Medulla oblongata (tissue), 1 donor: ENCODE results near the gene FOXP4.

Experiments
- DNase-seq: peaks from one replicate; pipeline ENCODE4 v3.0.0-alpha.2; 2015; ENCODE audit errors: extremely low spot score

FOXP4 gene, protein sequence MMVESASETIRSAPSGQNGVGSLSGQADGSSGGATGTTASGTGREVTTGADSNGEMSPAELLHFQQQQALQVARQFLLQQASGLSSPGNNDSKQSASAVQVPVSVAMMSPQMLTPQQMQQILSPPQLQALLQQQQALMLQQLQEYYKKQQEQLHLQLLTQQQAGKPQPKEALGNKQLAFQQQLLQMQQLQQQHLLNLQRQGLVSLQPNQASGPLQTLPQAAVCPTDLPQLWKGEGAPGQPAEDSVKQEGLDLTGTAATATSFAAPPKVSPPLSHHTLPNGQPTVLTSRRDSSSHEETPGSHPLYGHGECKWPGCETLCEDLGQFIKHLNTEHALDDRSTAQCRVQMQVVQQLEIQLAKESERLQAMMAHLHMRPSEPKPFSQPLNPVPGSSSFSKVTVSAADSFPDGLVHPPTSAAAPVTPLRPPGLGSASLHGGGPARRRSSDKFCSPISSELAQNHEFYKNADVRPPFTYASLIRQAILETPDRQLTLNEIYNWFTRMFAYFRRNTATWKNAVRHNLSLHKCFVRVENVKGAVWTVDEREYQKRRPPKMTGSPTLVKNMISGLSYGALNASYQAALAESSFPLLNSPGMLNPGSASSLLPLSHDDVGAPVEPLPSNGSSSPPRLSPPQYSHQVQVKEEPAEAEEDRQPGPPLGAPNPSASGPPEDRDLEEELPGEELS

DNA sequence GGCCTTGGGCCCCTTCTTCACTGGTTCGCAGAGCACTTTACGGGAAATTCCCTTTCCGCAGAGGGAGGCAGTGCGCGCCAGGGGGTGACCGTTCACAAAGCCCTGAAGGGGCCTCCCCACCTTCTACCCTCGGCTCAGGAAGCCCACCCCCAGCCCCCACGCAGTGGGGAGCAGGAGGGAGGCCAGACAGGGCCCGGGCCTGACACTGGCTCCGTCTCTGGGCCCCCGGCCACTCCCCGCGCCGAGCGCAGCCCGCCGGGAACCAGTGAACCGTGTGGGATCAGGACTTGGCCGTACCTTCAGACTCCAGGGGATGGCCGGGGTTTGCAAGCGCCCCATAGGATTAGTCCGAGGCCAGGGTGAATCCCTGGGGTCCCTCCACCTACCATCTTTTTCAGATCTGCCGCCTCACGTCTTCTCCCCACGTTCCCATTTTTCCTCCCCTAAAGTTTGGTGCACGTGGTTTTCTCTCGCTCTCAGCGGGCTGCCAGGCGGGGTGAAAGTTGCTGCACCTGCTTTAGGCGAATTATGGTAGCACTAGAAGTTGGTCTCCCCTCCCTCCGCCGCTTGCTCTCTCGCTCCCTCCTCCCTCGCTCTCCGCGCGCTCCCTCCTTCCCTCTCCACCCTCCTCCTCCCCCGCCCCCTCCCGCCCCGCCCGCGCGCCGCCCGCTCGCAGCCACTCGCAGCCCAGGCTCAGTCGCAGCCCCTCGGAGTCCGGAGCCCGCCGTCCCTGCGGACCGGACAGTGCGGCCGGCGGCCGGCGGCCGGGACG lies at the start of gene FOXP4:
FOXP4 (plus strand) TSS at position 679 of the 772 bp plus-strand sequence. CDS start 19,380 bp downstream, outside the sequence.
- peak; percentile 95 for DNase-seq

- no peak for DNase-seq
Observed at GRCh38 chr6:41497573-41497972, 48.6 kb upstream of the FOXP4 start.

GRCh38 chr6:41497994-41498393 lies 48.2 kb upstream of the FOXP4 start:
- DNase-seq, result no peak

GRCh38 chr6:41498968-41499599 lies 47.1 kb upstream of the FOXP4 start:
- no peak for DNase-seq

DNA sequence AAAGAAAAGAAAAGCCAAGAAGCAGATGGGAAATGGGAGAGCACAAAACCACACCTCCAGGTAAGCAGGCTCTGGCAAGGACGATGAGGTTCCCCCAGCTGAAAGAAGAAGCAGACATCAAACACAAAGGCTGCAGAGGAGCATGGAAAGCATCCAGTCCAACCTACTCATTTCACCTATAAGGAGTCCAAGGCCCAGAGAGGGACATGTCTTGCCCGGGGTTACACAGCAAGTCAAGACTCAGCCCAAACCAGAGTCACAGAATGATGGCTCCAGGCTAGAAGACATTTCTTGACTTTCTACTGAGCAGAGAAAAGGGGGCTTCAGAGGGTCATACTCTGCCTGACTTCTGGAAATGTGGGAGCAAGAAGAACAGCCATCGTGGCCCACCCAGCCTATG lies 45.6 kb upstream of the FOXP4 start:
- no peak for DNase-seq

DNA sequence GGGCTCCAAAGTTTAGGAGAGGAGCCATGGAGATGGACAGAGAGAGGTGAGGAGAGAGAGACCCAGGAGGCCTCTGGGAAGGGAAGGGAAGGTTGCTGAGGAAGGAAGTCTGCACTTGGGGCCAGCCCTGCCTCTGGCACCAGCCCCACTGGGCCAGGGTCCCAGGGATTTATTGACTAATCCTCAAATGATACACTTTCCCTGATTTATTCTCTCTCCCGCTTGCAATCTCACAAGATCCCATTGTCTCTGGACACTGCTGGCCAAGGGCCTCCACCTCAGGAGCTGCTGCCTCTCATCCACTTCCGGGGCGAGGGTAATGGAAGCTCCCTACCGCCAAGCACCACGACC lies 43.6 kb upstream of the FOXP4 start:
- DNase-seq, result no peak

- DNase-seq, result no peak
Observed at GRCh38 chr6:41502917-41503671, 43.1 kb upstream of the FOXP4 start.

DNA sequence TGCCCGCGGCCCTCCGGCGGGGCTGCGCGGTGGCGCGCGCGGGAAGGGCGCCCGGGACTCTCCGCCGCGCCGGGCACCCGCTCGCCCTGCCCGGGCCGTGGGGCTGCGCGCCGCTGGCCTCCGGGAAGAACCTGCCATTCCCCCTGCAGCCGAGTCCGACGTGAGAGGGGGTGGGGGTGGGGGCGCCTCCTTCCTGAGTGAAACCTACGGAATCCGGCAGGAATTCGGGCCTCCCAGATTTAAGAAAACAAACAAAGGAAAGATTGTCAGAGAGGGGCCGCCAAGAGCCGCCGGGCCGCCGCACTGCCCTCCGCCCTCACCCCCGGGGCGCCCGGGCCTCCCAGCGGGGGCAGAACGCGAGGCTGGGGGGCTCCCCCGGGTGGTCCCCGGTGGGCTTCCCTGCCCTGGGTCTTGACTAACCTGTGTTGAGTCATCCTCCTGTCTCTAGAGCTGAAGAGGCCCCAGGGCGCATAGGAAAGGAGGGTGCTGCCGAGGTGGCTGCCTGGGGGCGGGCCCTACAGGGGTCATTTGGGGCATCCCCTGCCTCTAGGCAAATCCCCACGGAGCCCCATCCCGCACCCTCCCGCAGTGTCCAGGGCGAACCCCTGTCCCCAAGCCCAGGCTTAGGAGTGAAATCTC lies 42.2 kb upstream of the FOXP4 start:
- peak; percentile 22 for DNase-seq

DNA sequence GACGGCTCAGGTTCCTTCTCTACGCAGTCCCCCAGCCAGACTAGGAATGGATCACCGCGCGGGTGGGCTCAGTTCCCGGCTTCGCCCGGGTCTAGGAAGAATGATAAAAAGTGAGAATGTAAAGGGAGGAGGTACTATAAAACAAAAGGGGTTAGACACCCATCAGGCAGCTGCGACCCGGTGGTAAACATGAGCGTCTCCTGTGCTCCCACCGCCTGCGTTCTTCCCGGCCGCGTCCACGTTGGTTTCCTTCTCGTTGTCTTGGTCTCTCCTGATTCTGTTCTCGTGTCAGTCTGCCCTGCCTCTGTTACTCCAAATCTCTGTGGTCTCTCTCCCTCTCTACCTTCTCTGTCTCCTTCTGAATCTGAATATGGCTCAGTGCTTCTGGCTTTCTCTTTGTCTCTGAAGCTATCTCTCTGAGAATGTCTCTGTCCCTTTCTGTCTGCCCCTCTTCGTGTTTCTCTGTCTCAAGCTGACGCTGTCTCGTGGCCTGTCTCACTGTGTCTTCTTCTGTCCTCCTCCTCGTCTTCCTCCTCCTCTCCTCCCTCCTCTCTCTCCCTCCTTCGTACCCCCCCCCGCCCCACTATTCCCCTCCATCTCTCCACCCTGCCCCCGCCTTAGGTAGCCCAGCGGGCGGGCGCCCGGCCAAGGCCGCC lies 41.6 kb upstream of the FOXP4 start:
- DNase-seq, result no peak

DNA sequence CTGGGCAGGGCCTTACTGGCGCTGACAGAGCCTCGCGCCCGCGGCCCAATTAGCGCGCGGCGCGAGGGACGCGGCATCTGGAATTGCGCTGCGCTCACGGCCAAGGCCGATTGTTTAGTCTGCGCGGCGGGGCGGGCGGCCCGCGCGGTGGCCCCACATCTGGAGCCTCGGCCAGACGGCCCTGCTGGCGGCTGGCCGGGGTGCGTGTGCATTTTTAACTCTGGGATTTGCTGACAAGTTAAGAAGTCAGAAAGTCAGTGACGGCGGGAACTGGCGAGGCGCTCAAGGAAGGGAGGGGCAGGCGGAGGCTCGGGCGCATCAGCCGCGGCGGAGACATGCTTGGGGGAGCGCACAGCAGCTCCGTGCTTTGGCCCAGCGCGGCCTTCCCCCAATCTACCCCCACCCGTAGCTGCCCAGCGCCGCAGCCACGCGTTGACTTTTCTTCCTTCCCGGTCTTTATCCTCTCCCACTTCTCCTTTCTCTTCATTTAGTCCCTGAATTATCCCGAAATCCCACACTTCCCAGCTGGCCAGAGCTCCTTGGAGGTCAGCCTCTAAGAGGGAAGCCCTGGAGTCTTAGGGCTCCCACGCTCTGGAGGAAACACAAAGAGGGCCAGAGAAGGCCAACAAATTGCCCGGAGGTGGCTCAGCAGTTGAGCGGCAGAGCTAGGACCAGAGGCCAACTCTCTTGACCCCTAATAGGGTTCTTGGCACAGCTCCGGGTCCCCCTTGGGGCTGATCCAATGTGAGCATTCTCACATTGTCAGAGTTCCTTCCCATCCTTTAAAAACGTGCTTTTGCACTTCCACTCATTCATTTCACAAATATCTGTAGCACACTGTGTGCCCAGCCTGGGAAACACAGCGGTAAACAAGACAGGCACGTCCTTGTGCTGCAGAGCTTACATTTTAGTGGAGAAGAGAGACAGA lies 40.8 kb upstream of the FOXP4 start:
- DNase-seq, result peak; percentile 27

GRCh38 chr6:41508479-41508878 lies 37.7 kb upstream of the FOXP4 start:
- no peak for DNase-seq

DNA sequence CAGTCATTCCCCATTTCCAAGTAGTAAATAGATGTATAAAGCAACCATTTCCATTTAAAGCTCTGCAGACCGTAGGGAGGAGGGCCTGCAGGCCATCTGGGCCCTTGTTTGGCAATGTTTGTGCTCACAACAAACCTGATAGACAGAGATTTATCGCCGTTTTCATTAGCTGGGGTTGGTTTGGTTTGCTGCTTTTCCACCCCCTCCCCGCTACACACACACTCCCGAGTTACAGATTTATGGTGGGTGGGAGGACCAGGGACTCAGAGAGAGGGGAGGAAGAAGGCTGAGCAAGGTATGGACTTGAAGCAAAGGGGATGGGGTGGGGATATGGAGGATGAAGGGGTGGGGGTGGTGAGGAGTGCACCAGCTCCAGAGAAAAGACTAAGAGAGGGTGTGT lies 36.6 kb upstream of the FOXP4 start:
- no peak for DNase-seq

DNA sequence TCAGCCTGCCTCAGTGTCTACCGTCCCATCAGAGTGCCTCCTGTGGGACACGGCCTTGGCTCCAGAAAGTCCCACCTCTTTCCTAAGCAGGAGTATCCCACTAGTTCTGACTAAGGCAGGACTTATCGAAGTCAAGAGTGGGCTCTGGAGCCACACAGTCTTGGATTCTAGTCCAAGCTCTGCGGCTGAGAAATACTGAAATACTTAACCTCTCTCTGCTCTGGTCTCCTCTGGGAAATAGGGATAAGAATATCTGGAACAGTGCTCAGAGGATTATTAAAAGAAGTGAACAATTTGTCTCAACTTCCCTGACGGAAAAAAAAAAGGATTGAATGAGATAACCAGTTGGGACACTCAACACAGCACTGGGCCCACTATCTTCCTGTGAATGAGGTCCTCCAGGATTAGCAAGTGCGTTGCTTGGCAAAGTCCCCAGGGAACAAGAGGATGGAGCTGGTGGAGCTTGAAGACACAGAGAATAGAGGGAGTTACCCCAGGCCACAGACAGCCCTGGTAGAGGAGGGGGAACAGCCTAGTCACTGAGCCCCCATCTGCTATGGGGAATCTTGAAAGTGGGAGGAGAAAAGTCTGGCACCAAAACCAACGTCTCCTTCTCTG lies 34.6 kb upstream of the FOXP4 start:
- no peak for DNase-seq

- no peak for DNase-seq
Observed at GRCh38 chr6:41512146-41512701, 34.0 kb upstream of the FOXP4 start.

- DNase-seq, result no peak
Observed at GRCh38 chr6:41515995-41516394, 30.2 kb upstream of the FOXP4 start.

GRCh38 chr6:41518118-41518517 lies 28.1 kb upstream of the FOXP4 start:
- DNase-seq, result no peak

- DNase-seq, result no peak
Observed at GRCh38 chr6:41519305-41519744, 26.9 kb upstream of the FOXP4 start.
